NOMO-1 treated with DMSO at 0.1 percent for 48 hours (cell line): ENCODE measurements around the gene CCDC201.

Experiments
- DNase-seq: peaks from one replicate; lab custom pipeline; 2025; ENCODE audit not compliant: unreplicated experiment; lab: John Stamatoyannopoulos, UW

Gene CCDC201, protein sequence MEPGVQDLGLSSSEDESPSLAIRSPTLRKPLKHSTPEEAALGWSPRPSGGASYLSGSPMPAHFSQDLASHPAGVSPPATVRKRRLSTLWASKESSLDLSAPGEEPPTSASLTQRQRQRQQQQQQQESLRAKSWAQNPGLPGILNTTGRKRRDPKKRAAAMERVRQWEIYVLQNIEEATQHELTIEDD

DNA sequence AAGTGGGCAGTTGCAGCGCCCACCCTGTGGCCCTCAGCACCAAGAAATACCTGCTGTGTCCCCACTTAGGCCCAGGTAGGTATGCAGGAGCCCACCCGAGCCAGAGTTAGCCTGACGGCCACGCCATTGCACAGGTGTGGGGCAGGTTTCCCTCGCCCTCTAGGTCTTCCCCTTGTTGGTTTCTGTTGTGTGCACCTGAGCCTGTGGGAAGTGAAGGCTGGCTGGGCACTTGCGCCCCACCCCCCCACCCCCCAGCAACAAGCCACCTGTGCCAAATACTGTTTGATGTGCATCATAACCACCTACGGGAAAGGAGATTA, at the start of gene CCDC201:
Gene CCDC201, minus strand, starts transcription at position 48 of the 320 bp plus-strand sequence. CDS start 75 bp downstream, outside the sequence.
- no peak for DNase-seq

DNA sequence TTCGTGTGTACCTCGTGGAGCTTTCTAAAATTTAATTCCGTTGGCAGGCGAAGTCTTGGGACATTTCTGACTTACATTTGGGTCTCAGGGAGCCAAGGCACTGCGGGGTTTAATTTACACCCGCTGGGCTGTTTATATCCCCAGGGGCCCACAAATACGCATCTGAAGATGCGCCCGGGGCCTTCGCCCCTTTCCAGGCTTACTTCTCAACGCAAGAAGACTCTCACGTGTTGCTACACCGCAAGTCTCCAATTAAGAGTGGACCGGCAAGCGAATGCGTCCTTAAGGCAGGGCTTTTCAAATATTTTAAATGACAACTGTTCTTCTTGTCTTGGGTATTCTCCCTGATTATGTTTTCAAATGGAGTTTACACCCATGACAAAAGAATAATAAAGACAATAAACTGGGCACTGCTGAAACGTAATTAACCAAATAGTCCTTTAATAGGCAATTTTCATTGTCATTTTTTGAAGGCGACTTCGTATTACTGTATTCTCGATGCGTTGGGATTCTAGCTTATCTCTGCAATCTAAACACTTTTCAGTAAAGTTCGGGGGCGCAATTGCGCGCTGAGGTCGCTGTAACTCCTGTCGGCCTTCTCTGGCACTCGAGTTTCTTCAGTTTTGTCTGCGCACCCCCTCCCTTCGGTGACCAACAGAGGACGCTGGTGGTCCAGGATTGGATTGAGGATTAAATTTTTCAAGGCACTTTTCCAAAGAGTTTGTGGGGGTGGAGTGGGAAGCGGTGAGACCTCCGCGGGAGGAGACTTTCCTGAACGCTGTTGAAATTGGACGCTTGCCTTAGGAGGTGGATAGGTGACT, 49.0 kb upstream of the CCDC201 start:
- peak; percentile 42 for DNase-seq

DNA sequence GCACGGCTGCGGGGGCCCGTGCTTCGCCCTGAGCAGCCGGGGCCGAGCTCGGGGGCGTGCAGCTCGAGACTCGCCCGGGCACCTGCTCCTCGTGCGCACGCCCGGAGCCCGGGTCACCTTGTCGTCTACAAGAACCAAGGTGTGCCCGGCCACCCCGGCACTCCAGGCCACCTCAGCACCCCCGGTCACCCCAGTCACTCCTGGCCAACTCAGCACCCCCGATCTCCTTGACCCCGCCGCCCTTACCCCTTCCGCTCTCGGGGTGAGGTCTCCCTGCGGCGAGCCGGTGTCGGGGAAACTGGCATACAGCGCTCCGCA, 48.5 kb upstream of the CCDC201 start:
- DNase-seq: no peak

DNA sequence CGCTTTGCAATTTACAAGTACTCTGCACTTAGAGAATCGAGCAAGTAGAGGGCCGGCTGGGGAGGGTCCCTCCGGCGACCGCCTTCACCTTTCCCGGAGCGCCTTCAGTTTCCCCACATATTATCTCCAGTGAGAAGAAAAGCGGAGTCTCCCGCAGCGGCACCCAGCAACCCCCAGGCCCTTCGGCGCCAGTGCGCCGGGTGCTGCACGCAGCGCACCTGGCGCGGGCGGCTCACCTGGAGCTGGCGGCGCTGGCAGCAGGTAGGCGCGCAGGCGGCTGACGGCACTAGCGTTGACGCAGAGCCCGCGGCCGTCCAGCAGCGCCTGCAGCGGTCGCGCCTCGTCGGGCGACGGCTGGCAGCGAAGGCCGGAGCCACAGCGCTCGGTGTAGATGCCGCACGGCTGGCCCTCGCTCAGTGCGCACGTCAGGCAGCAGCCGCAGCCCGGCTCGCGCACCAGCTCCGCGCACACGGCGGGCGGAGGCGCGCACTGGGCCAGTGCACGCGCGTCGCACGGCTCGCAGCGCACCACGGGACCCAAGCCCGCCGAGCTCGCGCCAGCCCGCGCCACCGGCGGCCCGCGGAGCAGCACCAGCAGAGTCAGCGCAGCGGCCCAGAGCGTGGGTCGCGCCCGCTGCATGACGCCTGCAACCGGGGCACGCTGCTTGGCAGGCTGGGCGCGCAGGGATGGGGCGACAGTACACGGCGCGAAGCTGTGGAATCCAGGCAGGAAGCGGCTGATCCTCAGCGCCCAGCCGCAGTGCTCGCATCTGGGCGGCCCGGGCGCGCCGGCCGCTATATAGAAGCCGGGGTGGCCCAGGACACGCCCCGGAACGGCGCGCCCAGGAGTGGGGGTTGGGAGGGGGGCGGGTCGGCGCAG, 47.9 kb upstream of the CCDC201 start, which contains the start of gene IGFBP3:
Gene IGFBP3, minus strand, starts transcription at position 771 of the 879 bp plus-strand sequence. Its CDS starts 132 bp downstream, at position 639.
- peak; percentile 24 for DNase-seq

DNA sequence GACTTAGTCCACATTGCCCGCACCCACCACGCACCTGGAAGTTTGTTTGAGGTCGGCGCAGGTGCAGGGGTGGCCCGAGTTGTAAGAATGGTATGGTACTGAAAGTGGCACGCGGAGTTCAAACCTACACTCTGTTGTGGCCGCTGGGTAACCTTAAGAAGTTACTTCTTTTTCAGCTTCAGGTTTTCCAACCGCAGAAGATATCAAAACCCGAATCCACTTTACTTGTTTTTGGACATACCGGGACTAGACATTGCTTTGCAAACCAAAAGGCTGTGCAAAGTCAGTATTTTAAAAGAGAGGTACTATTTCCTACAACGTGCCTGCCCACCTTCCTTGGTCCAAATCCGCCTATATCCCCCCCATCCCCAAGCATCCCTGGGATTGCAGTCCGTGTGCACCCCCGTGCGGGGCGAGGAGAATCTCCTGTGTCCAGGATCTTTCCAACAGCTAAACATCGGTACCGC, 47.1 kb upstream of the CCDC201 start:
- DNase-seq: no peak

DNA sequence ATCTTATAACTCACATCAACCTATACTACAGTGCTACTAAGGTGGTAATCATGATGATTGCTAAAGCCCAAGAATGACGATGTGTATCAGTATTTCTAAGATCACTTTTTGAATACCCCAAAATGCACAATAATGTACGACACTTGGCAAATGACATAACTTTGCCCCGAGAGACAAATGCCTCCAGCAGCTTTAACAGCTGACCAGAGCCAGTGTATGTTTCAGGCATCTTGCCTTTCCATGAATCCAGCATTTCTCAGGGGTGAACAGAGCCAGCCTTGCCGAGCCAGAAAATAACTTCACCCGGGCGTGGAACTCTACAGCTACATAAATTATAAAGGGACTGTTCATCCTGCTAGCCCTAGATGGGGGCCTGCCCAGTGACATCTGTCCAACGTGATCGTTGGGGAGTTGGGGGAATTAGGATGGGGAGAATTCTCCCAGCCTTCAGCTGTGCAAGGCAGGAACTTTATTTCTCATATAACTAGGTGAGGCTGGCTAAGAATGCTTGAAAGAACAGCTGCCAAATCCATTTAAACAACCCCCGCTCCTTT, 46.4 kb upstream of the CCDC201 start:
- DNase-seq: no peak

DNA sequence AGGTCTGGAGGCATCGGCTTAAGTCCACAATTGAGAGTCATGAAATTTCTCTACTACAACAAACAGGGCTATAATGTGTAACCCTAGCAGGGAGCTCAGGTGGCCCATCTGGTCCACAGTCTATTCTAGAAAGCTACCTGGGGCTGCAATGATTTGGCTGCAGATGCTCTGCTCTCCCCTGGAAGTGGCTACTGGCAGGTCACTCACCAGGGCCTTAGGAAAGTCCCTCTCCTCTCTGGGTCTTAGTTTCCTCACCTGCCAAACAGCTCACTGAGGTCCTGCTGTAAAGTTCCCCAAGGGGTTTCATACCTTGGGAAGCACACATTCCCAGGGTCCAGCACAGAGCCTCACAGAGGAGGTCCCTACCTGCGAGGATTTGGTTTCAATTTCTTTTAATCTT, 45.7 kb upstream of the CCDC201 start:
- no peak for DNase-seq

DNA sequence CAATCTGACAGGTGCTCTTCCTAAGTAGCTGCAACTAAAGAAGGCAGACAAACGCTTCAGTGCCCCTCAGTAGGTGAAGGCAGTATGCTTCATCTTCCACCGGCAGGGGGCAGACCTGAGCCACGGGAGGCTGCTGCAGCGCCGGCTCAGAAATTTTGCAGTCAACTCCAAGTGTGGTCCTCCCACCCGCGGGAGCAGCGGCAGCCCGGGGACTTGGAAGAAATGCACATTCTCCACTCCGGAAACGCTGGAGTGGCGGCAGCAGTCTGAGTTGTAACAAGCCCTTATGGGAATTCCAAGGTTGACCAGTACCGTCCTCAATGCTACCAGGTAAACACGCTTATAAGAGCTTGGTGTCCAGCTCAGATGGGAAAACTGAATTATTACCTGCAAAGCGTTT, 44.8 kb upstream of the CCDC201 start:
- peak; percentile 47 for DNase-seq

DNA sequence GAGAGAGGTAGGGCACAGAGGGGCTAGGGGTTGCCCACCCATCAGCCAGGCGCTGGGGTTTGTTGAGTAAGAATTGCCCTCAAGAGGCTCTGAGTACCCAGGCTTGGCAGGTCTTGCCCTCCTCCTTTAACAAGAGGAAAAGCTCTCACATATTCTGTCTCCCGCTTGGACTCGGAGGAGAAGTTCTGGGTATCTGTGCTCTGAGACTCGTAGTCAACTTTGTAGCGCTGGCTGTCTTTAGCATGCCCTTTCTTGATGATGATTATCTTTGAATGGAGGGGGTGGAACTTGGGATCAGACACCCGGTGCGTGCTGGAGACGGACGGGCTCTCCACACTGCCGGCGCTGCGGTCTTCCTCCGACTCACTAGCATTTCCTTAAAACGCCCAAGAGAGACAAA, 44.2 kb upstream of the CCDC201 start:
- no peak for DNase-seq

DNA sequence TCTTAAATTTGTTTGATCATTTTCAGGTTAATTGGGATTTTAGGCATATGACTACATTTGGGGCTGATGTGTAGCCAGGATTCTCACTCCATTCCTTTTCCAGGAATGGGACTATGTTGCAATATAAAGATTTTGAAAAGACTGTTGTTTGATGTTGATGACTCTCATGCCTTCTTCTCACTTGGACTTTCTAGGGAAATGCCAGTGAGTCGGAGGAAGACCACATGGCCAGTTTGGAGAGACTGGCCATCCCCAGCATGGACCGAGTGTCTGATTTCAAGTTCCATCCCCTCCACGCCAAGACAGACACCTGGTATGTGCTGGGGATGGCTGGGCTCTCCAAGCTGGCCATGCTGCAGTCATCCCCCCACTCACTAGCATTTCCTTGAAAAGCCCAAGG, 42.7 kb upstream of the CCDC201 start:
- no peak for DNase-seq

DNA sequence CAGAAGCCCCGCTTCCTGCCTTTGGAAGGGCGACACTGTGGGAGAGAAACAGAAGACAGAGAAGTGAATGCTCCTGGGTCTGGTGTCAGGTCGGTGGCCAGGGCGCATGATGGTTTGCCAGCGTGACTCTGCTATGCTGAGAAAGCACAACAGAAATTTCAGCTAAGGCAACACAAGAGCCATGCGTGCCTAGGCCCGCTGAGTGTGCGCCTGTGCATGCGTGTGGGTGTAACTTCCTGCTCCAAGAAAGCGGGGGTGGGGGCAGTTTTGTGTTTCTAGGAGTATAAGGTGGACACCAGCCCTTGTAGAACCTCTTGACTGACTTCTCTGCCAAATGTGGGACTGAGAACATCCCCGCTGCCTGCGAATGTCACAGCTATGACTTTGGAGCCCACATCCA, 42.0 kb upstream of the CCDC201 start:
- DNase-seq: no peak

DNA sequence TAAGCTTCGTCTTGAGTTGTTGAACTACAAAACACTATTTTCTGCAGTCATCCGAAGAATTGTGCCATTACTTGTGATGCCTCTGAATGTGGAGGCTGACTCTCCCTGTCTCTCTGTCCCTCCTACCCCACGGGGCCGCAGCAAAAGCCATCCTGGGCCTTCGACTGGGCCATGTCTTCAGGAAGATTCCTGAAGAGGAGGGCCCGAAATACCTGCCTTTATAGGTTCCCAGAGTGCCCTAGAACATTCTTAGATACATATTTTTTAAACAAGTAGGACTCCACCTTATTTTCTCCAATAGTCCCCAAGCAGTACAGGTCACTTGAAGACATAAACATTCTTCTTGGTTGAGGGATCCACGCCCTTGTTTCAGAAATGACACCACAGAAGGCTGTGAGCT, 40.1 kb upstream of the CCDC201 start:
- DNase-seq: no peak

DNA sequence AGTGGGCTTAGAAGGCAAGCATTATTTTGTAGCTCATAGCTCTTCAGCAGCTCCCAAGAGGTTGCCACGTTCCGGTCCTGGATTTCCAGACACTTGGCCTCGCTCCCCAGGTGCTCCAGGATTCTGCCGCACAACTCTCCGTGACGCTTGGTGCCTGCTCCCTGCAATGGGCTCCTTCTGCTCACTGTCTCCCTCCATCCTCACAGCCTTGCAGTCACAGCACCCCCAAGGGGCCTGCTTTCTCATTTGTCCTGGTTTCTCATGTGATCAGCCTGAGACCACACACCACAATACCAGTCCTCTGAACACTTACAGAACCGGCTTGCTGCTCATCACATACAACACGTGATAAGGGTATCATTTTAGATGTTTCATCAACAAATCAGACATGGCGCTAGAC, 38.4 kb upstream of the CCDC201 start:
- DNase-seq: no peak

DNA sequence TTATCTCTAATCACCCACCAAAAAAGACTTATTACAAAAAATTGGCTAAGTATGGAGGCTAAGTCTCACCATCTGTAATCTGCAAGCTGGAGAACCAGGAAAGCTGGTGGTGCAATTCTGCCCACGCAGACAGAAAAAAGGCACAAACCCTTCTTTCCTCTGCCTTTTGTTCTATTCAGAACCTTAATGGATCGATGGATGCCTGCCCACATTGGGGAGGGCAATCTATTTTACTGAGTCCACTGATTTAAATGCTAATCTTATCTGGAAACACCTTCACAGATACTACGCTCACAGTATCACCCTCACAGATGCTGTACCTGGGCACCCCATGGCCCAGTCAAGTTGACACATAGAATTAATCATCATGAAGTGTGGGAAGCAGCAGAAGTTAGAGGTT, 38.0 kb upstream of the CCDC201 start:
- no peak for DNase-seq

DNA sequence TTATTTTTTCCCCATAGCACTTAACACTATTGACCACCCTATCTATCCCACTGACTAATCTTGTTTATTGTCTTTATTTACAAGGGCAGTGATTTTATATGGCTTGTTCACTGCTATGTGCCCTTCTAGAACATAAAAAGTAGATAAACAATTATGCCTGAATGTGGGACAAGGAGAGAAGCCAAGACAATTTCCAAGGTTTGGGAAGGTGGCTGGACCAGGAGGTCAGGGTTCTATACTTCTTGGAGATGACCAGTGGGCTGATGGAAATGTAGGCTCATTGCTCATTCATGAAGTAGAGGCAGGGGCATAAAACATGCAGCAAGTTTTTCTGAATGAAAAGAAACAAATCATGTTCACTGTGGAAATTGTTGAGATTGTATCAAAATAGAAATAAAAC, 36.7 kb upstream of the CCDC201 start:
- DNase-seq: no peak

DNA sequence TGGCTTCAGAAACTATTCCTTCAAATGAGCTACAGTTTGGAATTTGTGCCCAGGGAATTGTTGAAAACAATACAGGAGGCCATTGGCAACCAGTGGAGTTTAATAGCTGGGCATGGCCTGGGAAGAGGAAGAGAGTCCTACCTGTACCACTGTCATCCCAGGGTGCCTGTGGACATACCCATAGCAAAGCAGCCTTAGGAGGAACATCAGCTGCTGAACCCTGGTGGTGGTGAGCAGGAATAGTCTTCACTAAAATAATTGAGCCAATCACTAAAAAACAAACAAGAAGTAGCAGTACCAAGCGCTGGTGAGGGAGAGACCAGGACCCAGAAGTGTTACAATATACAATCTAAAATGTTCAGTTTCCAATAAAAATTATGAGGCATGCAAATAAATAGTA, 29.9 kb upstream of the CCDC201 start:
- no peak for DNase-seq

DNA sequence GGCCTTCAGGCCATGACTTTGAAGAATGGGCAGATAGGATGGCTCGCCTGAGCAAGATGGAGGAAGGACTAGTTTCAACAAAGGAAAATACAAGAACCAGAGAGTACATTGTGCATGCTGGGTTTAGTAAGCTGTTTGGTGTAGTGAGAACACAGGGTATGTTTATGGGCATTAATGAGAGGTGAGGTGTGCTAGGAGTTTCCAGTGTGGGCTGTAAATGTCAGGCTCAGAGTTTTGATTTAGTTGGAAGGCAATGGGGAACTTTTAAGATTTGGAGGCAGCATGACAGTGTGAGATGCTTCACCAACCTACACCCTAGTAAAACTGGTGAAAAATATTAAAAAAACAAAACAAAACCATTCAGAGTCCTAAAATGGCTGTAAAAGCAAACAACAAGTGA, 28.7 kb upstream of the CCDC201 start:
- no peak for DNase-seq

DNA sequence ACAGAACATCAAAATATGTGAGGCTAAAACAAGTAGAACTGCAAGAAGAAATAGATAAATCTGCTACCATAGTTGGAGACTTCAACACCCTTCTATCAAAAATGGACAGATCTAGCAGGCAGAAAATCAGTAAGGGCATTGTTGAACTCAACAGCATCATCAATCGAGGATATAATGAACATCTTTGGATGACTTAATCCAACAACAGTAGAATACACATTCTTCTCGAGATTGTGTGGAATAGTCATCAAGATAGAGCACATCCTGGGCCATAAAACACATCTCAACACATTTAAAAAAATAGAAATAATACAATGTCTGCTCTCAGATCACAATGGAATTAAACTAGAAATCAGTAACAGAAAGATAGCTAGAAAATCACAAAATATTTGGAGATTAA, 25.3 kb upstream of the CCDC201 start:
- no peak for DNase-seq

DNA sequence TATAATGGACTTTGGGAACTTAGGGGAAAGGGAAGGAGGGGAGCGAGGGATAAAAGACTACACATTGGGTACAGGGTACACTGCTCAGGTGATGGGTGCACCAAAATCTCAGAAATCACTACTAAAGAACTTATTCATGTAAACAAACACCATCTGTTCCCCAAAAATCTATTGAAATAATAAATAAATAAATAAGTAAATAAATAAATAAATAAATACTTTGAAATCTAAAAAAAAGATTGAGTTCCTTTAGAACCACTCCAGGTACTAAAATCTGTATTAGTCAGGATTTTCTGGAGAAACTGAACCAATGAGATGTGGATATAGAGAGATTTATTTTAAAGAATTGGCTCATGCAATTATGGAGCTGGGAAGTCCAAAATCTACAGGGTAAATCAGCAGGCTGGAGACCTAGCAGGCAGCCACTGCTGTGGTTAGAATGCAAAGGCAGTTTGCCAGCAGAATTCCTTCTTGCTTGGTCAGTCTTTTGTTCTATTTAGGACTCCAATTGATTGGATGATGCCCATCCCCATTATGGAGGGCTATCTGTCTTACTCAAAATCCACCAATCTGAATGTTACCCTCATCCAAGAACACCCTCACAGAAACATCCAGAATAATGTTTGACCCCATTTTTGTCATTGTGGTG, 24.3 kb upstream of the CCDC201 start:
- no peak for DNase-seq

DNA sequence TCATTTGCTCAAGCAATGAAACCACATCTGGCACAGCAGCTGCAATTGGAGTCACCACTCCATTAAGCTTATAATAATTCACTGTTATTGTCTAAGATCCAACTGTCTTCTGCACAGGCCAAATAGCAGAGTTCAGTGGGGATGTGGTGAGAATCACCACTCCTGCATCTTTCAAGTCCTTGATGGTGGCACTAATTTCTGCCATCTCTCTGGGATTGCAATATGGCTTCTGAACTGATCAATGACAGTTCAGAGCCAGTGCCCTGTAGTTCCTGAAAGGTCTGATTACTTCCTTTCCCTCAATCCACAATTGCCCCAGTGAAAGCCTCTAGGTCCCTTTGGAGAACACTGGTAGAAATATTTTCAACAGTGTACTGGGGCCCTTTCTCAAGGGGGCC, 21.8 kb upstream of the CCDC201 start:
- no peak for DNase-seq
